MM.1S (cell line): Measurements from ENCODE around the gene TNIP3.

Experiments
- DNase-seq: peaks from one replicate; pipeline ENCODE4 v3.0.0-alpha.2; 2015
- H2AFZ ChIP-seq: fragments of 300-600 bp; sonication (generic); 2 replicates; pipeline ENCODE4 v1.6.0; 2016; ENCODE audit warnings: antibody characterized with exemption, low read length
- H3F3A ChIP-seq: fragments of 300-600 bp; sonication (generic); 2 replicates; pipeline ENCODE4 v1.6.1; 2016; ENCODE audit warnings: mild to moderate bottlenecking, antibody characterized with exemption, low read length, moderate library complexity, mixed read lengths; ENCODE audit not compliant: insufficient read depth
- H3K27ac ChIP-seq: fragments of 300-600 bp; sonication (generic); 2 replicates; pipeline ENCODE4 v1.5.1; 2016; ENCODE audit warnings: mild to moderate bottlenecking, low read length
- H3K27me3 ChIP-seq: fragments of 300-600 bp; sonication (generic); replicated peaks from 2 replicates; pipeline ENCODE4 v1.6.0; 2016; ENCODE audit warnings: low read length; ENCODE audit not compliant: insufficient read depth
- H3K36me3 ChIP-seq: fragments of 300-600 bp; sonication (generic); replicated peaks from 2 replicates; pipeline ENCODE4 v1.6.1; 2016; ENCODE audit warnings: mild to moderate bottlenecking, low read length, mixed read lengths; ENCODE audit not compliant: insufficient read depth
- H3K4me1 ChIP-seq: fragments of 300-600 bp; sonication (generic); 2 replicates; pipeline ENCODE4 v1.6.1; 2016; ENCODE audit warnings: low read length, mixed read lengths
- H3K4me2 ChIP-seq: fragments of 300-600 bp; sonication (generic); 2 replicates; pipeline ENCODE4 v1.6.0; 2016; ENCODE audit warnings: low read depth, low read length
- H3K4me3 ChIP-seq: fragments of 300-600 bp; sonication (generic); 2 replicates; pipeline ENCODE4 v1.5.1; 2016; ENCODE audit warnings: low read length, mixed read lengths
- H3K79me2 ChIP-seq: fragments of 300-600 bp; sonication (generic); 2 replicates; pipeline ENCODE4 v1.6.1; 2016; ENCODE audit warnings: mixed run types, low read length, mixed read lengths
- H3K9ac ChIP-seq: fragments of 300-600 bp; sonication (generic); 2 replicates; pipeline ENCODE4 v1.6.1; 2016; ENCODE audit warnings: low read length, mixed read lengths
- H3K9me2 ChIP-seq: fragments of 300-600 bp; sonication (generic); replicated peaks from 2 replicates; pipeline ENCODE4 v1.6.1; 2016; ENCODE audit warnings: mild to moderate bottlenecking, low read length, mixed read lengths; ENCODE audit not compliant: insufficient read depth
- H3K9me3 ChIP-seq: fragments of 300-600 bp; sonication (generic); replicated peaks from 2 replicates; pipeline ENCODE4 v1.6.1; 2016; ENCODE audit warnings: mild to moderate bottlenecking, low read length, mixed read lengths; ENCODE audit not compliant: insufficient read depth
- H4K20me1 ChIP-seq: fragments of 300-600 bp; sonication (generic); 2 replicates; pipeline ENCODE4 v1.6.1; 2016; ENCODE audit warnings: mild to moderate bottlenecking, low read length, moderate library complexity, mixed read lengths; ENCODE audit not compliant: insufficient read depth
- CTCF ChIP-seq: fragments of 300-600 bp; sonication (generic); IDR thresholded peaks from 2 replicates; pipeline ENCODE4 v1.5.1; 2016; ENCODE audit warnings: antibody characterized with exemption, low read length, mixed read lengths
- EZH2 ChIP-seq: fragments of 300-600 bp; sonication (generic); optimal IDR thresholded peaks from 2 replicates; pipeline ENCODE3; 2017; ENCODE audit warnings: low read depth, mild to moderate bottlenecking, antibody characterized with exemption, low read length, mixed read lengths
- EZH2phosphoT487 ChIP-seq: fragments of 300-600 bp; sonication (generic); IDR thresholded peaks from 2 replicates; pipeline ENCODE4 v1.6.1; 2018; ENCODE audit warnings: antibody characterized with exemption, low read length

The TNIP3 gene

GRCh38 chr4:121118344-121118743, 45.8 kb downstream of the TNIP3 start:
- Histone ChIP-seq H3K9ac (no peak overlapping the region), H3K27me3 (no peaks in the 10 kb centered on the region), H3K79me2 (no peaks in the 10 kb centered on the region), H3K36me3 (no peaks in the 10 kb centered on the region), H3K9me3 (no peaks in the 10 kb centered on the region), H3K9me2 (no peaks in the 10 kb centered on the region), H3K4me2 (no peak overlapping the region), H2AFZ (no peak overlapping the region), H3K4me3 (no peak overlapping the region), H4K20me1 (no peaks in the 10 kb centered on the region), H3K4me1 (peaks cover 29% of the 10 kb centered on the region), H3K27ac (no peak overlapping the region), H3F3A (peaks cover 13% of the 10 kb centered on the region)
- no peak for DNase-seq
- TF ChIP-seq EZH2 (no peak), EZH2phosphoT487 (no peak), CTCF (no peak)

- DNase-seq: no peak
- H4K20me1 ChIP-seq: no peaks in the 10 kb centered on the region
- peak overlapping the region; percentile 31; the same call in 1 of the 2 replicates for H3K4me2 ChIP-seq
- no peak for TF ChIP-seq EZH2
- no peak for TF ChIP-seq CTCF
- TF ChIP-seq EZH2phosphoT487: no peak
- H3K4me1 ChIP-seq: peaks cover 38% of the 10 kb centered on the region
- H3K9me2 ChIP-seq: no peaks in the 10 kb centered on the region
- H3K27ac ChIP-seq: peak overlapping the region; percentile 68; the same call in 1 of the 2 replicates
- peak overlapping the region; percentile 21 for H2AFZ ChIP-seq
- no peak overlapping the region for H3K9ac ChIP-seq
- no peaks in the 10 kb centered on the region for H3K36me3 ChIP-seq
- peaks cover 16% of the 10 kb centered on the region for H3F3A ChIP-seq
- no peaks in the 10 kb centered on the region for H3K79me2 ChIP-seq
- no peaks in the 10 kb centered on the region for H3K9me3 ChIP-seq
- H3K4me3 ChIP-seq: no peak overlapping the region
- H3K27me3 ChIP-seq: no peaks in the 10 kb centered on the region
Observed at GRCh38 chr4:121114756-121115155, 49.4 kb downstream of the TNIP3 start.

- Histone ChIP-seq H3K27ac (no peak overlapping the region), H4K20me1 (no peaks in the 10 kb centered on the region), H3K9me3 (no peaks in the 10 kb centered on the region), H3K79me2 (no peaks in the 10 kb centered on the region), H3K9me2 (no peaks in the 10 kb centered on the region), H3K4me2 (no peak overlapping the region), H3K4me3 (no peak overlapping the region), H3K27me3 (no peaks in the 10 kb centered on the region), H3K9ac (no peak overlapping the region), H2AFZ (no peak overlapping the region), H3K4me1 (peaks cover 28% of the 10 kb centered on the region), H3F3A (peaks cover 16% of the 10 kb centered on the region), H3K36me3 (no peaks in the 10 kb centered on the region)
- peak; percentile 27 for DNase-seq
- TF ChIP-seq EZH2: no peak
- peak; percentile 45 for TF ChIP-seq CTCF
Observed at GRCh38 chr4:121112530-121112929, 51.6 kb downstream of the TNIP3 start.
